ENCODE results near the gene ORMDL1. TPM values are rescaled to one million over a fixed set of nuclear protein-coding genes. Genes with fewer than 3 reads are reported as not detected.

ORMDL1 gene
- total RNA-seq (2021; fragmentation: NEBNext Ultra II Directional; extraction: Animal tissue kit (Norgen Biotek cat#: 25700)), result 10 to 100 TPM; 48.6 to 70.2 (median 60.3) TPM
- long read RNA-seq, transcript ORMDL1-203 (4 exons, 2,009 nt), result major isoform, 40 of 110 reads
- long read RNA-seq, transcript ORMDL1-202 (5 exons, 1,137 nt), result minor isoform, 29 of 110 reads
- long read RNA-seq, transcript ORMDL1-201 (3 exons, 2,692 nt), result minor isoform, 14 of 110 reads
- long read RNA-seq, partial matches to known transcripts, result 4 of 110 reads
- long read RNA-seq, other reads (novel, unspliced or antisense), result 22 of 110 reads

DNA sequence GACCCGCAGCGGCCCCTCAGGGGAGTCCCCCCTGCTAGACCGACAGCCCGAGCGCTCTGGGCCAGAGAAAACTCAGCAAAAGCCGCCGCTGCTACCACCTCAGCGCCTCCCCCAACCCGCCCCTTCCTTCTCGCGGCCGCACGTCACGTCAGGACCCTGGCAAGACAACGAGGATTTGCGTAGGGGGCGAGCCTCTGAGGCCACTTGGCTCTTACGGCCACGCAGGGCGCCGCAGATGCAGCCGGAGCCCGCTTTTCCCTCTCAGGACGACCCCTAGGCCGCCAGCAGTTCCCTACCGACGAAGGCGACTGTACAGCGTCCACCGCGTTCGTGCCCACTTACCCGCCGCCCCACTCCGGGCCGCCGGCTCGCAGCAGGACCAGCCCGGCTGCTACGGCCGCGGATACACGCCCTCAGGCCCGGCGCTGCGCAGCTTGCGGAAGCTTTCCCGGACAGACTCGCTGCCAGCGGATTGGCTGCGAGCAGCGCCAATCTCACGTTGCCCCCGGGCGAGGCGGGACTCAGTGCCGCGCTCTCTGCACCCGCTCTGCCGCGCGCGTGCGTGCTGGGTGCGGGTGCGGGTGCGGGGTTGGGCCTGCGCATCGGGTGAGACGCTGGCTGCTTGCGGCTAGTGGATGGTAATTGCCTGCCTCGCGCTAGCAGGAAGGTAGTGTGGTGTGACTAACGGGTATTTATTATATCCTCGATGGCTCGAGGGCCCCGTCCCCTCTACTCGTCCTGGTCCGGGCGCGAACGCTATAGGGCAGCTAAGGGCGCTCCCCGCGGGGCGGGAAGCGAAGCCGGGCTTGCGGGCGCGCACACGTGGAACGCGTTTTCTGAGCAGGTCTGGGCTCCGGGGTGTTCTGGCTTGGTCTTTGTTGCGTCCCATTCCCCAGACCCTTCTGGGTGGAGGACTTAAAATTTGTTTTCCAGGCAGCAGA lies at the start of gene ORMDL1, which contains the start of gene PMS1:
Gene ORMDL1 (minus strand): TSS at position 413 of the 941 bp plus-strand sequence. CDS start 1,744 bp downstream, outside the sequence.
Gene PMS1 (plus strand): TSS at position 524 of the 941 bp plus-strand sequence. CDS start 7,360 bp downstream, outside the sequence.
- Mint-ChIP-seq H3K4me3 (peak within 1 kb of the TSS; percentile 93), H3K4me1 (ENCODE audit: low read depth) (peaks cover 44% of the 10 kb centered on the region), H3K9me3 (no peaks in the 10 kb centered on the region), H3K27me3 (ENCODE audit: insufficient read depth) (no peaks in the 10 kb centered on the region), H3K36me3 (ENCODE audit: low read depth) (peaks cover 43% of the 10 kb centered on the region), H3K27ac (peak within 1 kb of the TSS; percentile 91)
- TF ChIP-seq, protein P1, sequence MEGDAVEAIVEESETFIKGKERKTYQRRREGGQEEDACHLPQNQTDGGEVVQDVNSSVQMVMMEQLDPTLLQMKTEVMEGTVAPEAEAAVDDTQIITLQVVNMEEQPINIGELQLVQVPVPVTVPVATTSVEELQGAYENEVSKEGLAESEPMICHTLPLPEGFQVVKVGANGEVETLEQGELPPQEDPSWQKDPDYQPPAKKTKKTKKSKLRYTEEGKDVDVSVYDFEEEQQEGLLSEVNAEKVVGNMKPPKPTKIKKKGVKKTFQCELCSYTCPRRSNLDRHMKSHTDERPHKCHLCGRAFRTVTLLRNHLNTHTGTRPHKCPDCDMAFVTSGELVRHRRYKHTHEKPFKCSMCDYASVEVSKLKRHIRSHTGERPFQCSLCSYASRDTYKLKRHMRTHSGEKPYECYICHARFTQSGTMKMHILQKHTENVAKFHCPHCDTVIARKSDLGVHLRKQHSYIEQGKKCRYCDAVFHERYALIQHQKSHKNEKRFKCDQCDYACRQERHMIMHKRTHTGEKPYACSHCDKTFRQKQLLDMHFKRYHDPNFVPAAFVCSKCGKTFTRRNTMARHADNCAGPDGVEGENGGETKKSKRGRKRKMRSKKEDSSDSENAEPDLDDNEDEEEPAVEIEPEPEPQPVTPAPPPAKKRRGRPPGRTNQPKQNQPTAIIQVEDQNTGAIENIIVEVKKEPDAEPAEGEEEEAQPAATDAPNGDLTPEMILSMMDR (IDR thresholded peaks at IDR 0.05), result no peak
- DNase-seq, result peak; percentile 94

GRCh38 chr2:189830510-189830909 lies 46.4 kb upstream of the ORMDL1 start:
- no peak overlapping the region for H3K4me3 Mint-ChIP-seq
- H3K9me3 Mint-ChIP-seq, result no peaks in the 10 kb centered on the region
- no peak for DNase-seq
- H3K27ac Mint-ChIP-seq, result no peak overlapping the region
- peaks cover 4% of the 10 kb centered on the region; the same call in 1 of the 2 replicates for H3K36me3 Mint-ChIP-seq (ENCODE audit: low read depth)
- H3K27me3 Mint-ChIP-seq (ENCODE audit: insufficient read depth), result no peaks in the 10 kb centered on the region
- TF ChIP-seq, protein P1 (IDR thresholded peaks at IDR 0.05), result no peak
- H3K4me1 Mint-ChIP-seq (ENCODE audit: low read depth), result peaks cover 28% of the 10 kb centered on the region

DNA sequence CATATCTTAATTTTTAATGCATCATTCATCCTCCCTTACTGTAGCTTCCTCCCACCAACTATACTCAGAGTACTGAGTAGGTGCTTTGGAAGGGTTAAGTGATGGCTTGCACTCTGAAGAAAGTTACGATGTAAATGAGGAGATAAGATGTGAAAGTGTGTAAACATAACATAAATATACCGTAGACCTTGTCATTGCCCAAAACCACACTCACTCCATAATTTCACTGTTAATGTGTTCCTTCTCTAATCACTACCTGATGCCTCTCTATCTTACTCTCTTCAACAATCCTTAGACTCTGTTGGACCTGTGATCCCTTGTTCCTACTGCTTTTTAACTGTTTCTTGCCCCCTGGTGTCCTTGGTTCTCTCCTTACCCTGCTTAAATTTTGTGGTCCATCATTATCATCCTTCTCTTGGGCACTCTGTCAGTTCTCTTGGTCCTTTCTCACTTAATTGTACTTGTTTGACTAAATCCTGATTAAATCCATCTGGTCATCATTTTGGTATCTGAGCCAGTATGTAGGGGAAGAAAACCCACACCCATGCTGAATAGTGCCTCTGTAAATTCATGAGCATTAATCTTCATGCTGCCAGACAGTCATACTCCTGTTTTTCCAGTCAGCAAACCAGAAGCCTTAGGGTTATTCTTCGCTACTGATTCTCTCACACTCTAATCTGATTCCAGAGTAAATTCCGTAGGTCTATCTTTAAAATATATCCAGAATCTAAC lies 45.1 kb upstream of the ORMDL1 start:
- DNase-seq, result peak; percentile 10
- Mint-ChIP-seq H3K4me1 (ENCODE audit: low read depth) (peaks cover 28% of the 10 kb centered on the region), H3K4me3 (no peak overlapping the region), H3K27me3 (ENCODE audit: insufficient read depth) (no peaks in the 10 kb centered on the region), H3K9me3 (no peaks in the 10 kb centered on the region), H3K27ac (no peak overlapping the region), H3K36me3 (ENCODE audit: low read depth) (peaks cover 4% of the 10 kb centered on the region; the same call in 1 of the 2 replicates)
- TF ChIP-seq, protein P1 (IDR thresholded peaks at IDR 0.05), result no peak

DNA sequence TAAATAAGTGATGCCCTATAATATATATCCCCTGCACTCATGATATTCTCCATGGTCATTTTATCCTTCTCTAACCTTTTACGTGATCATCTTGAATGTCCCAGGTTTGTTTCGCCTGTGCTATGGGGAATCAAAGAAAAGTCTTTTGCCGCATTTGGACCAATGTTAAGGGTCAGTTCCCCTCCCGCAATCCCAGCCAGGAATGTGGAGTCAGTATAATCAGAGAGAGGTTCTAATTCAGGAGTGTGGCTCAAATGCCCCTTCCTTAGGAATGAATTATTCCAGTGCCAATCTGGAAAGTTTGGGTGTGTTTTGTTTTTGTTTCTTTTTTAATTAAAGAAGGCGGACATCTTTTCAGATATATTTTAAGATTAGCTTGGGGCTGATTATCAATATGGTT lies 41.9 kb upstream of the ORMDL1 start:
- peaks cover 11% of the 10 kb centered on the region for H3K36me3 Mint-ChIP-seq (ENCODE audit: low read depth)
- no peak overlapping the region for H3K4me3 Mint-ChIP-seq
- peaks cover 29% of the 10 kb centered on the region for H3K4me1 Mint-ChIP-seq (ENCODE audit: low read depth)
- H3K27me3 Mint-ChIP-seq (ENCODE audit: insufficient read depth), result no peaks in the 10 kb centered on the region
- TF ChIP-seq, protein P1 (IDR thresholded peaks at IDR 0.05), result no peak
- H3K27ac Mint-ChIP-seq, result no peak overlapping the region
- no peak for DNase-seq
- H3K9me3 Mint-ChIP-seq, result no peaks in the 10 kb centered on the region

Measured in HFFc6 (cell line).